HG03442 (cell line): ENCODE data around the gene ZMAT5.
"Not testable (repeated sequence)": the region's sequence is repeated elsewhere in the genome, so short reads cannot be mapped to it uniquely, and the experiment has no call there.

Experiments
- ATAC-seq: cut with Tn5 transposase; IDR thresholded peaks from one replicate; pipeline ENCODE4 v1.9.1; 2021; ENCODE audit warnings: mild to moderate bottlenecking, moderate library complexity; ENCODE audit not compliant: unreplicated experiment

Gene ZMAT5

GRCh38 chr22:29755889-29756288 is 10.9 kb downstream of the ZMAT5 start:
- no peak for ATAC-seq

- not testable (repeated sequence) for ATAC-seq
Measured at GRCh38 chr22:29754658-29755395, 12.0 kb downstream of the ZMAT5 start.

- ATAC-seq: no peak
Measured at GRCh38 chr22:29753808-29754657, 12.8 kb downstream of the ZMAT5 start.

- no peak for ATAC-seq
Measured at GRCh38 chr22:29751669-29752068, 15.1 kb downstream of the ZMAT5 start.

GRCh38 chr22:29750559-29751538 is 16.0 kb downstream of the ZMAT5 start:
- ATAC-seq: no peak

- no peak for ATAC-seq
Measured at GRCh38 chr22:29750029-29750428, 16.8 kb downstream of the ZMAT5 start.

GRCh38 chr22:29748248-29748893 is 18.4 kb downstream of the ZMAT5 start:
- no peak for ATAC-seq

- no peak for ATAC-seq
Measured at GRCh38 chr22:29747832-29748231, 19.0 kb downstream of the ZMAT5 start.

- no peak for ATAC-seq
Measured at GRCh38 chr22:29744902-29745301, 21.9 kb downstream of the ZMAT5 start.

- ATAC-seq: no peak
Measured at GRCh38 chr22:29742326-29742725, 24.5 kb downstream of the ZMAT5 start.

- ATAC-seq: no peak
Measured at GRCh38 chr22:29741926-29742325, 24.9 kb downstream of the ZMAT5 start.

GRCh38 chr22:29740216-29740615 is 26.6 kb downstream of the ZMAT5 start:
- ATAC-seq: no peak

- no peak for ATAC-seq
Measured at GRCh38 chr22:29739346-29739875, 27.4 kb downstream of the ZMAT5 start.

- ATAC-seq: no peak
Measured at GRCh38 chr22:29738118-29738815, 28.5 kb downstream of the ZMAT5 start.

- ATAC-seq: no peak
Measured at GRCh38 chr22:29737251-29738117, 29.3 kb downstream of the ZMAT5 start.

- ATAC-seq: no peak
Measured at GRCh38 chr22:29735416-29735815, 31.4 kb downstream of the ZMAT5 start.

- ATAC-seq: no peak
Measured at GRCh38 chr22:29734838-29735237, 32.0 kb downstream of the ZMAT5 start.

GRCh38 chr22:29734406-29734805 is 32.4 kb downstream of the ZMAT5 start:
- no peak for ATAC-seq
